Endothelial cell of umbilical vein (primary cell): Measurements from ENCODE around the gene CD34. TPM values are rescaled to one million over a fixed set of nuclear protein-coding genes. Genes with fewer than 3 reads are reported as not detected.

Experiments
- BruUV-seq: library from RNA; stranded (reverse); fragments of 400-500 nt; replicated peaks from 2 replicates; lab custom pipeline; 2021; lab: Mats Ljungman, UMichigan
- CTCF ChIA-PET: fragments of 300-600, 350-600 bp; sonication (Branson Sonifier 250); formaldehyde crosslinking; loops from one replicate; lab custom pipeline; 2021; ENCODE audit warnings: antibody characterized with exemption, inconsistent platforms; lab: Charles Lee
- POLR2A ChIA-PET: fragments of 300-600, 350-600 bp; sonication (Branson Sonifier 250); formaldehyde crosslinking; loops from one replicate; lab custom pipeline; 2021; ENCODE audit warnings: antibody characterized with exemption, inconsistent platforms; lab: Charles Lee
- DNase-seq: peaks from one replicate; pipeline ENCODE4 v3.0.0-alpha.2; 2011; ENCODE audit warnings: low read depth, low spot score
- FAIRE-seq: peaks from 2 replicates; lab custom pipeline; 2011; peaks lifted over from hg19 to GRCh38; lab: Jason Lieb, UNC
- H2AFZ ChIP-seq: 2 replicates; pipeline ENCODE4 v1.6.0; 2012; ENCODE audit warnings: low read depth, low read length, control low read depth, inconsistent platforms
- H3K27ac ChIP-seq: 2 replicates; pipeline ENCODE4 v1.5.1; 2011; ENCODE audit warnings: low read depth, mild to moderate bottlenecking, control low read depth, low read length, moderate library complexity; ENCODE audit not compliant: insufficient read depth
- H3K27me3 ChIP-seq, 2 experiments: 2 replicates each; pipeline versions ENCODE4 v1.6.0 to v1.6.1; 2011; ENCODE audit warnings: low read length in 2 of 2, mixed read lengths in 1 of 2; ENCODE audit not compliant: control insufficient read depth in 2 of 2, insufficient read depth in 2 of 2
- H3K36me3 ChIP-seq, 2 experiments: 2 replicates in 1 of 2; 3 replicates in 1 of 2; pipeline ENCODE4 v1.5.1; 2011; ENCODE audit warnings: low read length in 2 of 2, mild to moderate bottlenecking in 1 of 2, moderate library complexity in 1 of 2; ENCODE audit not compliant: control insufficient read depth in 2 of 2, insufficient read depth in 2 of 2; ENCODE audit errors: extremely low read depth in 1 of 2
- H3K4me1 ChIP-seq: 3 replicates; pipeline ENCODE4 v1.5.1; 2011; ENCODE audit warnings: mild to moderate bottlenecking, low read length; ENCODE audit not compliant: control insufficient read depth, insufficient read depth; ENCODE audit errors: extremely low read depth
- H3K4me2 ChIP-seq: 2 replicates; pipeline ENCODE4 v1.6.1; 2011; ENCODE audit warnings: low read length, control low read depth, mixed read lengths; ENCODE audit not compliant: insufficient read depth
- H3K4me3 ChIP-seq, 3 experiments: fragments of 200-600 bp in 1 of 3; sonication (generic), shearing (Covaris generic) in 1 of 3; replicated peaks in 1 of 3; 2 replicates each; pipeline ENCODE4 v1.5.1; 2011 to 2016; ENCODE audit warnings: control low read depth in 3 of 3, low read length in 3 of 3, mild to moderate bottlenecking in 2 of 3, inconsistent platforms in 1 of 3, low read depth in 1 of 3, moderate library complexity in 1 of 3; ENCODE audit not compliant: insufficient read depth in 1 of 3
- H3K79me2 ChIP-seq: 2 replicates; pipeline ENCODE4 v1.6.0; 2012; ENCODE audit warnings: low read length, inconsistent platforms; ENCODE audit not compliant: control insufficient read depth, insufficient read depth
- H3K9ac ChIP-seq: replicated peaks from 2 replicates; pipeline ENCODE3; 2011; ENCODE audit warnings: low read length, control low read depth; ENCODE audit not compliant: insufficient read depth; ENCODE audit errors: extremely low read depth
- H3K9me1 ChIP-seq: replicated peaks from 3 replicates; pipeline ENCODE4 v1.6.0; 2011; ENCODE audit warnings: mild to moderate bottlenecking, low read length; ENCODE audit not compliant: control insufficient read depth, insufficient read depth; ENCODE audit errors: extremely low read depth
- H3K9me3 ChIP-seq: replicated peaks from 2 replicates; pipeline ENCODE4 v1.5.1; 2012; ENCODE audit warnings: low read length, inconsistent platforms; ENCODE audit not compliant: control insufficient read depth, insufficient read depth
- H4K20me1 ChIP-seq: replicated peaks from 2 replicates; pipeline ENCODE3; 2011; ENCODE audit warnings: mild to moderate bottlenecking, low read length; ENCODE audit not compliant: control insufficient read depth, insufficient read depth; ENCODE audit errors: extremely low read depth
- CTCF ChIP-seq, 2 donors: IDR thresholded peaks; 1 replicate in 1 of 2; 2 replicates in 1 of 2; pipeline ENCODE4 v1.5.1; 2011; ENCODE audit warnings: low read length in 2 of 2, mild to moderate bottlenecking in 2 of 2, moderate library complexity in 2 of 2, control low read depth in 1 of 2, inconsistent platforms in 1 of 2, low read depth in 1 of 2; ENCODE audit not compliant: insufficient read depth in 1 of 2; ENCODE audit errors: extremely low read depth in 1 of 2
- EZH2 ChIP-seq: IDR thresholded peaks from 2 replicates; pipeline ENCODE4 v1.6.1; 2012; ENCODE audit warnings: borderline replicate concordance, low read depth, mild to moderate bottlenecking, moderate library complexity, low read length, inconsistent platforms; ENCODE audit not compliant: severe bottlenecking
- FOS ChIP-seq: IDR thresholded peaks from 2 replicates; pipeline ENCODE4 v1.6.1; 2011; ENCODE audit warnings: mild to moderate bottlenecking, low read length, moderate library complexity, borderline replicate concordance; ENCODE audit not compliant: insufficient read depth
- GATA2 ChIP-seq: IDR thresholded peaks from 2 replicates; pipeline ENCODE4 v1.7.0; 2011; ENCODE audit warnings: low read depth, mild to moderate bottlenecking, moderate library complexity, mixed read lengths, low read length; ENCODE audit not compliant: insufficient read length, insufficient read depth
- JUN ChIP-seq: IDR thresholded peaks from 2 replicates; pipeline ENCODE4 v1.6.1; 2011; ENCODE audit warnings: borderline replicate concordance, low read depth; ENCODE audit not compliant: insufficient read length, insufficient read depth
- MAX ChIP-seq: IDR thresholded peaks from 2 replicates; pipeline ENCODE4 v1.6.1; 2011; ENCODE audit not compliant: insufficient read depth, insufficient read length
- MYC ChIP-seq: IDR thresholded peaks from one replicate; pipeline ENCODE4 v1.6.1; 2011; ENCODE audit warnings: mild to moderate bottlenecking, low read depth, low read length
- POLR2A ChIP-seq: IDR thresholded peaks from 2 replicates; pipeline ENCODE4 v1.6.1; 2012; ENCODE audit warnings: low read depth, mild to moderate bottlenecking, control low read depth, low read length
- POLR2AphosphoS5 ChIP-seq: IDR thresholded peaks from 2 replicates; pipeline ENCODE4 v1.6.1; 2012; ENCODE audit warnings: low read depth, mild to moderate bottlenecking, control low read depth, low read length, moderate library complexity; ENCODE audit not compliant: insufficient read depth
- dilution Hi-C: fragments of 300-500 bp; cut with MboI; formaldehyde crosslinking; loops from one replicate; pipeline ENCODE4 v1.15.0; 2019; ENCODE audit warnings: low sequenced_read_pairs; ENCODE audit not compliant: extremely low pct_ligation_motif_present
- intact Hi-C: fragments of 100-400 bp; cut with micrococcal nuclease; formaldehyde crosslinking; loops from one replicate; pipeline ENCODE4 v1.10.0; 2022
- polyA plus RNA-seq, 4 experiments: library from polyadenylated mRNA; depleted of rRNA in 3 of 4; stranded (reverse) in 3 of 4; unstranded in 1 of 4; fragments of >200 nt; gene quantifications; 2 replicates each; pipeline versions ENCODE4 v1.2.1 to v1.2.3, GENCODE V29; 2011 to 2012; ENCODE audit warnings: missing spikeins in 1 of 4
- total RNA-seq: library from RNA; stranded (reverse); gene quantifications from 2 replicates; pipeline ENCODE4 v1.2.3, GENCODE V29; 2021

CD34 gene
- total and polyA plus RNA-seq, 2 donors (not counting 3 experiments of a cell fraction or from before 2014, with no cell fraction given), result 102 to 174 TPM

- no peak overlapping the region for H2AFZ ChIP-seq
- H3K27ac ChIP-seq, result no peak overlapping the region
- intact Hi-C loops (no loop called here), dilution Hi-C loops (no loop called here)
- H4K20me1 ChIP-seq, result no peaks in the 10 kb centered on the region
- CTCF ChIA-PET, result interaction anchor here (1.1 to 12.1 kb wide), 3 partner anchors 8 to 70 kb away, joined by 4 to 301 read pairs (median 130); no protein-coding TSS in a partner anchor
- H3K9ac ChIP-seq, result no peak overlapping the region
- H3K9me3 ChIP-seq, result no peaks in the 10 kb centered on the region
- no peak for TF ChIP-seq POLR2AphosphoS5
- TF ChIP-seq MAX, result no peak
- no peak for TF ChIP-seq CTCF (IDR thresholded peaks at IDR 0.05; ENCODE audit: extremely low read depth in 1 of 2, insufficient read depth in 1 of 2, low read depth in 1 of 2, low read length in 2 of 2)
- no peak for TF ChIP-seq FOS
- no peak for TF ChIP-seq EZH2
- TF ChIP-seq JUN, result no peak
- TF ChIP-seq GATA2, result no peak
- TF ChIP-seq POLR2A, result no peak
- TF ChIP-seq MYC, result no peak
- no peak overlapping the region for H3K4me3 ChIP-seq
- H3K79me2 ChIP-seq, result no peaks in the 10 kb centered on the region
- H3K4me1 ChIP-seq, result peaks cover 35% of the 10 kb centered on the region
- H3K4me2 ChIP-seq, result no peak overlapping the region
- DNase-seq (no peak), FAIRE-seq (no peak)
- H3K27me3 ChIP-seq, result no peaks in the 10 kb centered on the region
- H3K36me3 ChIP-seq, result no peaks in the 10 kb centered on the region
- BruUV-seq, result no TSS peak
- H3K9me1 ChIP-seq, result no peaks in the 10 kb centered on the region
- POLR2A ChIA-PET, result no interaction called here
Observed at GRCh38 chr1:207893737-207894582, 17.0 kb downstream of the CD34 start.
